Astrocyte of the cerebellum (primary cell): ENCODE results near the gene CCDC126.

Experiments used
- DNase-seq: peaks from one replicate; pipeline ENCODE4 v3.0.0-alpha.2; 2011; ENCODE audit warnings: low read depth
- H3K4me3 ChIP-seq: 2 replicates; pipeline ENCODE4 v1.5.1; 2011; ENCODE audit warnings: mild to moderate bottlenecking, low read depth, low read length, moderate library complexity
- CTCF ChIP-seq: IDR thresholded peaks from 2 replicates; pipeline ENCODE4 v1.5.1; 2012; ENCODE audit warnings: low read length, low read depth, moderate library complexity, mild to moderate bottlenecking; ENCODE audit errors: missing control alignments
- in situ Hi-C: cut with HindIII; loops from 2 replicates; pipeline ENCODE4 v1.10.0; 2017; ENCODE audit warnings: low sequenced_read_pairs

The CCDC126 gene

GRCh38 chr7:23691320-23691719, 94.1 kb downstream of the CCDC126 start:
- in situ Hi-C loops, result no loop called here
- TF ChIP-seq CTCF, result no peak
- DNase-seq, result no peak
- H3K4me3 ChIP-seq, result no peak overlapping the region

GRCh38 chr7:23693224-23693623, 96.0 kb downstream of the CCDC126 start:
- no peak for TF ChIP-seq CTCF
- in situ Hi-C loops, result no loop called here
- no peak overlapping the region for H3K4me3 ChIP-seq
- no peak for DNase-seq
